Heart left ventricle (tissue), 13 donors: ENCODE measurements around the gene FASTK.

Source experiments
- POLR2A ChIP-seq, 2 donors: fragments of 450-650 bp; IDR thresholded peaks; one replicate each; pipeline ENCODE4 v1.6.1; 2017; ENCODE audit warnings: antibody characterized with exemption in 2 of 2, mild to moderate bottlenecking in 2 of 2, moderate library complexity in 2 of 2
- TF ChIP-seq, protein P1 (sequence below), 12 donors: fragments of 200-600 bp; sonication (generic) in 4 of 12; IDR thresholded peaks; one replicate each; pipeline versions ENCODE4 v1.5.0 to v1.8.0; 2018 to 2022; ENCODE audit warnings: antibody characterized with exemption in 12 of 12, mild to moderate bottlenecking in 5 of 12
- donor health status: ischemic (EF 13 %, LVEDD 7.1; RV severe dilation, severe dysfunction).
- donor health status: DM: no; HTN: yes; CAD: no.
- donor health status: DM: no; HTN: no; CAD: no.
- donor health status: ischemic (EF 25% LVEDD 6.9; RV normal size, moderate dysfunction).
- donor health status: ischemic (EF 25% LVEDD 5.7; RV mildly dilated, moderate dysfunction).
- donor health status: ischemic (EF 35%, LVEDD 5.7; RV mildly dilated, moderate dysfunction).
- donor health status: nonischemic (EF 11% LVEDD 7.7; RV severe dilation, severe dysfunction).
- donor health status: DM: yes; HTN: yes; CAD: no.
- donor health status: PGD.
- donor health status: ischemic (EF 29% LVEDD 5.4; RV normal size, mild dysfunction).
- donor health status: nonischemic (EF 23%, LVEDD 6.1; RV moderate dilation, normal function).

DNA sequence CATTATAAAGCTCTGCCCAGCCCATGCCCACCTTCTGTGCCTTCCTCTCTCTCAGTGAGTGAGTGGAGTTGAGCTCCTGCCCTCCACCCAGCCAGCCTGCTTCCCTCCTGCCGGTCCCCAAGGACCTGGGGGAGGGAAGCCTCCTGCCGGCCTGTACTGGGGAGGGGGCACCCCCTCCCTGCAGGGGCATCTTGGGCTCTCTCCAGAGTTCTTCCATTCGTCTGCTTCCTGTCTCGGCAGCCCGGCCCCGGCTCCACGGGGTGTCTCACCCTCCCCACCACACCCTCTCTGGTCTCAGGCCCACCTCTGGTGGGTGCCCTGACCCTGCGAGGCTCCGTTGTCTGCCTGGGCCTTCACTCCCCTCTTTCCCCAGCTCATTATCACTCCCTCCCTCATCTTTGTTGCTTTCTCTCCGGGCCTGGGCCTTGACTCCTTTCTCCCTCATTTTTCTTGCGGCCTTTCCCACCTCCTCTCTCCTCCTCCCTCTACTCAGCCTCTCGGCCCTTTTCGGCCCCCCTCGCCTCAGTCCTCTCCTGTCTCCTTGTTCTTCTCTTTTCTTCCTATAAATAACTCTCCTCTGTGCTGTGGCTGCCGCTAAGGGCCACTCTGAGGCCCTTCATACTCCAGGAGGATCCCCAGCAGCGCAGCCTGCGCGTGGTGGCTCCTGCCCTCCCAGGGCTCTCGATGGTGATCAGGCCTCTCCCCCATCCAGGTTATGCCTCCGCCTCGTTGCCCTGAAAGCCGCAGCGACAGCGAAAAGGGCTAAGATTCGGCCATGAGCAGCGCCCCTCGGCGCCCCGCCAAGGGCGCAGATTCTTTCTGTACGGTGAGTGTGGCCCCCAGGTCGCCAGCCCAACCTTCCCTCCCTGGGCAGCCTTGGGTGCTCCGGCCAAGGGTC lies 19.1 kb downstream of the FASTK start:
- no peak for TF ChIP-seq POLR2A (IDR thresholded peaks at IDR 0.05)
- TF ChIP-seq, protein P1, sequence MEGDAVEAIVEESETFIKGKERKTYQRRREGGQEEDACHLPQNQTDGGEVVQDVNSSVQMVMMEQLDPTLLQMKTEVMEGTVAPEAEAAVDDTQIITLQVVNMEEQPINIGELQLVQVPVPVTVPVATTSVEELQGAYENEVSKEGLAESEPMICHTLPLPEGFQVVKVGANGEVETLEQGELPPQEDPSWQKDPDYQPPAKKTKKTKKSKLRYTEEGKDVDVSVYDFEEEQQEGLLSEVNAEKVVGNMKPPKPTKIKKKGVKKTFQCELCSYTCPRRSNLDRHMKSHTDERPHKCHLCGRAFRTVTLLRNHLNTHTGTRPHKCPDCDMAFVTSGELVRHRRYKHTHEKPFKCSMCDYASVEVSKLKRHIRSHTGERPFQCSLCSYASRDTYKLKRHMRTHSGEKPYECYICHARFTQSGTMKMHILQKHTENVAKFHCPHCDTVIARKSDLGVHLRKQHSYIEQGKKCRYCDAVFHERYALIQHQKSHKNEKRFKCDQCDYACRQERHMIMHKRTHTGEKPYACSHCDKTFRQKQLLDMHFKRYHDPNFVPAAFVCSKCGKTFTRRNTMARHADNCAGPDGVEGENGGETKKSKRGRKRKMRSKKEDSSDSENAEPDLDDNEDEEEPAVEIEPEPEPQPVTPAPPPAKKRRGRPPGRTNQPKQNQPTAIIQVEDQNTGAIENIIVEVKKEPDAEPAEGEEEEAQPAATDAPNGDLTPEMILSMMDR (IDR thresholded peaks at IDR 0.05) = no peak
